ENCODE results near the gene EDN3.
"Not testable (repeated sequence)": the region's sequence is repeated elsewhere in the genome, so short reads cannot be mapped to it uniquely, and the experiment has no call there.

EDN3 gene

GRCh38 chr20:59334651-59335300 lies 34.4 kb downstream of the EDN3 start:
- no peak for DNase-seq (ENCODE audit: low read depth in 1 of 2, low spot score in 1 of 2)

DNA sequence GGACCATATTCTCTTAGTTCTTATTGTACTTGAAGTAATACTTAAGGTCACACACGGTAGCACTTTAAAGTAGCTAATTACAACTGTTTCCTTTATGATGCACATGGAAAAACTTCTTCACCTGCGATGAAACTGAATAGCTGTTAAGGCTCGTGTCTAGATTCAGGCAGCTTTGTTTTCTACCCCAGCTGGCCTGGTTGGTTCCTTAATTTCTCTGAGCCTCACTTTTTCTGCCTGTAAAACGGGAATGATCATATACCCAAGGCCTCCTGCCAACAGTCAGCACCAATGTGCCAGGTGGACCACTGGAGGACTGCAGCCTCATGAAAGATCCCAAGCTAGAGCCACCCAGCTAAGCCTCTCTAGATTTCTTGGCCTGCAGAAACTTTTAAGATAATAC lies 35.0 kb downstream of the EDN3 start:
- no peak for DNase-seq (ENCODE audit: low read depth in 1 of 2, low spot score in 1 of 2)

- DNase-seq (ENCODE audit: low read depth in 1 of 2, low spot score in 1 of 2), result no peak
These were observed 36.1 kb downstream of the EDN3 start for GRCh38 chr20:59336540-59336939.

- not testable (repeated sequence) for DNase-seq (ENCODE audit: low read depth in 1 of 2, low spot score in 1 of 2)
These were observed 38.0 kb downstream of the EDN3 start for GRCh38 chr20:59338444-59338843.

DNA sequence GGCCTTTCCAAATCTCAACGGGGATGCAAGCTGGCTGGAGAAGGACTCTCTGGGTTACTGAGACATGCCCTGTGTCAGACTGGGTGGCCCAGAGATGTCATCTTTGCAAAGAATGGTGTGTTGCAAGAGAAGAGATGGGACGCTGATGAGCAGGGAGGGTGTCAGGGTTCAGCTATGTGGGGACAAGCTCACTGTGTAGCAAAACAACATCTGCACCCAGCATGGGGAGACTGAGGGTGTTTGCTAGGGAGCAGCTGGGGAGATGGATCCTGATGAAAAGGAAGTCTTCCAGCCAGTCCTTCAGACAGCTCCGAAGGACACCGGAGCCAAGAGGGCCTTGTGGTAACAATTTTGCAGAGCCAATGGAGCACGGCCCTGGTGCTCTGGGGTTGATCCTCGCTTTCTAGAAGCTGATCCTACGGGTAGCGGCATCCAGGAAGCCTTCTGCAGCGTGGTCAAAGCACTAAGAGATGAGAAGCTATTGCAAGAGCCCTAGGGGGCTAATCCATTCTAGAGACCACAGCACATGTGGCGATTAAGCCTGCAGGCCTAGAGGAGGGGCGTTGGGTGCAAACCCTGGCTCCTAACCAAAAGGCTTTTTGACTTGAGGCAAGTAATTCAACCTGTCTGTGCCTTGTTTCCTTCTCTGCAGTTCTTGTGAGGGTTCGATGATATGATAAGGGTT lies 39.9 kb downstream of the EDN3 start:
- no peak for DNase-seq (ENCODE audit: low read depth in 1 of 2, low spot score in 1 of 2)

DNA sequence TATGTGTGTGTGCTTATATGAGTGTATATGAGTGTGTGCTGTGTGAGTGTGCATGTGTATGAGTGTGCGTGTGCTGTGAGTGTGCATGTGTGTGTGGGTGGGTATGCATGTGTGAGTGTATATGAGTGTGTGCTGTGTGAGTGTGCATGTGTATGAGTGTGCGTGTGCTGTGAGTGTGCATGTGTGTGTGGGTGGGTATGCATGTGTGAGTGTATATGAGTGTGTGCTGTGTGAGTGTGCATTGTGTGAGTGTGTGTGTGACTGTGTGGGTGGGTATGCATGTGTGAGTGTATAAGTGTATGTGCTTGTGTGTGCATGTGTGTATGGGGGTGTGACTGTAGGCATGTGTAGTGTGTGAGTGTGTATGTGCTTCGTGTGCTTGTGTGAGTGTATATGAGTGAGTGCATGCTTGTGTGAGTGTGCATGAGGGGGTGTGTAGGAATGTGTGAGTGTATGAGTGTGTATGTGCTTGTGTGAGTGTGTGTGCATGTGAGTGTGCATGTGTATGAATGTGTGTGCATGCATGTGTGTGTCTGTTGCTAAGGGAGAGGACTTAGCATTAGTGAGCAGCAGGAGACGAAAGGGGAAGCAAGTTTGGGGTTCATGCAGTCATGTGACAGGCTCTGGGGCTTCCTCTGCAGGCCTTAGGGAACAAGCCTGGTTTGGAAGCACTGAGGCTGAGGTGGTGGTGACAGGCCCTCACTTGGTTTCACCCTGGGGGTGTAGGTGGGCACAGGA lies 41.0 kb downstream of the EDN3 start:
- DNase-seq (ENCODE audit: low read depth in 1 of 2, low spot score in 1 of 2), result not testable (repeated sequence)

- DNase-seq (ENCODE audit: low read depth in 1 of 2, low spot score in 1 of 2), result no peak
These were observed 41.9 kb downstream of the EDN3 start for GRCh38 chr20:59342023-59342957.

DNA sequence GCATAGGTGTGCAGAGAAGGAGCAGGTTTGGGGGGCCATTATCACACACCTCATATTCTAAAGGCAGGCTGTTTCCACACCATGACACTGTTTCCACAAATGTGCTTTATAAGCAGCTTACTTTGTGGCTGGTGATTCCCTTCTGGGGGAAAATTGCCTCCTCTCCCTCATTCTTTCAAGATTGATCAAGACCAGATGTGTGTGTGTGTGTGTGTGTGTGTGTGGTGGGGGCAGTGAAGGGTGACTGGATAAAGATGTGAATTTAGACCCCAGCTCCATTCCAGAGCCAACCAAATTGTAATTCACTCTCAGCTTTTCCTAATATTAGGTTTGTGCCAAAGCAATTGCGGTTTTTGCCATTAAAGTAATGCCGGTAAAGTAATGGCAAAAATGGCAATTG lies 45.6 kb downstream of the EDN3 start:
- no peak for DNase-seq (ENCODE audit: low read depth in 1 of 2, low spot score in 1 of 2)

GRCh38 chr20:59349277-59349676 lies 48.9 kb downstream of the EDN3 start:
- no peak for DNase-seq (ENCODE audit: low read depth in 1 of 2, low spot score in 1 of 2)

GRCh38 chr20:59350330-59351156 lies 50.1 kb downstream of the EDN3 start:
- no peak for DNase-seq (ENCODE audit: low read depth in 1 of 2, low spot score in 1 of 2)

DNA sequence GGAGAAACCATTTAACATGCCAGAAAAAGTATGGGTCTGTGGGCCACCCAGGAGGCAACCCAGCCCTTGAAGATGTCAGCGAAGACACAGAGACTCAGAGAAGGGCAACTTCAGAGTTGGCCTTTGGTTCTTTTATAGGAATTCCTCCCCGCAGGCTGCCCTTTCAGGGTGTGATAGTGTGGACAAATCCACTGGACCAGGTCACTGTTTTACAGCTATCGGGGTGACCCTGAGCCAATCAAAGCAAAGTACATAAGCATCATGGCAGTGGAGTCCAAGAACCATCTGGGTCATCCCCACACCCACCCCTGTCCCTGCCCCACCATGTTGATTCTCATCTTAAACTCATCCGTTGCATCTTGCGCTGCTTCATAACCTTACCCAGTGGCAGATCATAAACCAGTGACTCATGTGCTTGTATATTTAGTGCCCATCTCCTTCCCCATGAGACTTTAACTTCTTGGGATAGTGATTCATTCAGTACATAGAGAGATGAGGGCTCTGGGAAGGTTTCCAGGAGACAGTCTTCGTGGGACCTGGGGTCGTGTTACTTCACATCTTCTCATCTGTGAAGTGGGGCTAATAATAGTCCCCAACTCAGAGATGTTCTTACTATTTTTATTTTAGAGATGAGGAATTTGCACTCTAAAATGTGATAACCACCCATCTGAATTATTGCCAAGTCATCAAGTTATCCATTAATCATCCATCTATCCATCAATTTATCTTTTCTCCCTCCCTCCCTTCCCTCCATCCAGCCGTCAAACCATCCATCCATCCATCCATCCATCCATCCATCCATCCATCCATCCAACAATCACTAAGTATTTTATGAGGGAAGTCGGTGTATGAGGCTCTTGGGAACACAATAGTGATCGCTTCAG lies 51.0 kb downstream of the EDN3 start:
- no peak for DNase-seq (ENCODE audit: low read depth in 1 of 2, low spot score in 1 of 2)

DNA sequence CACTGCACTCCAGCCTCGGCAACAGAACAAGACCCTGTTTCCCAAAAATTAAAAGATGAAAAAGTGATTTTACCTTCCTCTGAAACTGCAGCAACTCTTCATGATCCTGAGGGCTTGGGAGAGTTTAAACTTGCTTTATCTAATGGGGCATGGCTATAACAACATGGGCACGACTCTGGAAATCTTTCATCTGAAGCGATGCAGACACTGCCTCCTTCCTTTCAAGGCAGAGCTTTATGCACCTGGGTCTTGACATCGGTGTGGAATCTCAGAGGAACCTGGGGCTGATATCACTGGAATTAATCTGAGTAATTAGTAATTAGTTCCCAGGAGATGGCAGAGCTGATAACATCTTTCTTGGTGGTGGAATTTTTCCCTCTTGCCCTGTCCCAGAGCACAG lies 52.1 kb downstream of the EDN3 start:
- no peak for DNase-seq (ENCODE audit: low read depth in 1 of 2, low spot score in 1 of 2)

DNA sequence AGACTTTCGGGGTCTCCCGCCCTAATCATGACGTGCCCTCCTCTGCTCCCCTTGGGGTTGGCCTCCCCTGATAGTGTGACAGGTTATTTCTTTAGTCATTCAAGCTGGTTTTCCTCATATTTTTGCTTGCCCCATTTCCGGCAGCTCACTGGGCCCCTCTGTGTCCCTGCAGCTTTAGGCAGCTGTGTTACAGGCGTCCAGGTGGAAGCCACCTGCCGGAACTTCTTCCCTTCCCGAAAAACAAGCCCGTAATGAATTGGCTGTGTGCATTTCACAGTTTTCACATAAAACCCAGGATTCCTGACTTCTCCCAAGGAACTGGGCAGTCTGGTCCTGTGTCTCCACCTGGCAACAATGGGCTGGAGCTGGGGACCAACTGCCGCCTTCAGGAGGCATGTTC lies 52.6 kb downstream of the EDN3 start:
- DNase-seq (ENCODE audit: low read depth in 1 of 2, low spot score in 1 of 2), result no peak

DNA sequence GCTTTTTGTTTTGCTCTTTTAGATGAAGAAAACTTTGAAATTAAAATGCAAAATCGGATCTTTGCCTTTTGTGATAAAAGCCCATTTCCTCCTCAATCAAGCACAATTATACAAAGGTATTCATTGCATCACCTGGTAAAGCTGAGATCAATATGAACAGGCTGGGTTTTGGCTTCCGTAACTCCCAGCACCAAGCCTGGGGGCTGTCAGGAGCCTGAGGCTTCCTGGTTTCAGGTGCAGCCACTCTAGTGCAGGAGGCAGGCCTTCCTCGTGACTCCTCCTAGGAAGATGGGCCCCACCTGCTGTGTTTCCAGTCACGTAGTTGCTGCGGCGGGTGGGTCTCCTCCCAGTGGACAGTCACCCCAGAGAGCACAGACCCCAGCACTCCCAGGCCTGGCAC lies 54.0 kb downstream of the EDN3 start:
- no peak for DNase-seq (ENCODE audit: low read depth in 1 of 2, low spot score in 1 of 2)

DNA sequence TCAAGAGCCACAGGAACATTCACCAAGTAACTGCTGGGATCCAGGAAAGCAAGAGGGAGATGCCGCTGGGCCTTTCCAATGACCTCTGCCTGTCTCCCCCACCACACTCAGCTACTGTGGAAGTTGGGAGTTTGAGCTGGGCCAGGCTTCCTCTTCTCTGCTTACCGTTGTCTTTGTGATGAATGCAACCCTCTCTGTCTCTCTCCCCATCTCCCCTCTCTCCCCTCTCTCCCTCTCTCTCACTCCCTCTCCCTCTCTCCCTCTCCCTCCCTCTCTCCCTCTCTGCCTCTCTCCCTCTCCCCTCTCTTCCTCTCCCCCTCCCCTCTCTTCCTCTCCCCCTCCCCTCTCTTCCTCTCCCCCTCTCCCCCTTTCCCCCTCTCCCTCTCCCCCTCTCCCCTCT lies 54.8 kb downstream of the EDN3 start:
- no peak for DNase-seq (ENCODE audit: low read depth in 1 of 2, low spot score in 1 of 2)

DNA sequence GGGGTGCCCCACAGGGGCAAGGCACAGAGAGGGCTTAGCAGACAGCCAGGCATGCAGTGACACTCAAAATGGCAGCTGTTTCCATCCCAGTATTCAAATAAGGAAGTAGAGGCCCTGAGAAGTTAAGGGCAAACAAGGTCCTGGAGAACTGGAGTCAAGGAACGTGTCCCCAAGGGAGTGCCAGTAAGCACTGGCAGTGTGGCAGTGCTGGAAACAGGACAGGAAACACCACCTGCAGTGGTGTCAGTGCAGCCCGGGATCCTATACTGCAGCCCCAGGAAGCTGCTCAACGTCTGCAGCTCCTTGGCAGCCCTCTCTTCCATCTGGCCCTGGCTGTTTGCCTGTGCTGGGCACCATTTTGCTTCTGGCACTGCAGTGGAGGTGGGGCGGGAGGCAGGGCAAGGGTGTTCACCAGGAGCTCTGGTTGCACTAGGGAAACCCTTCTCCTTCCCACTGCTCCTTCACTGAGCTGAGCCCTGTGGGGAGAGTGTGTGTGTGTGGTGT lies 56.3 kb downstream of the EDN3 start:
- DNase-seq (ENCODE audit: low read depth in 1 of 2, low spot score in 1 of 2), result no peak

GRCh38 chr20:59358793-59359192 lies 58.4 kb downstream of the EDN3 start:
- not testable (repeated sequence) for DNase-seq (ENCODE audit: low read depth in 1 of 2, low spot score in 1 of 2)

DNA sequence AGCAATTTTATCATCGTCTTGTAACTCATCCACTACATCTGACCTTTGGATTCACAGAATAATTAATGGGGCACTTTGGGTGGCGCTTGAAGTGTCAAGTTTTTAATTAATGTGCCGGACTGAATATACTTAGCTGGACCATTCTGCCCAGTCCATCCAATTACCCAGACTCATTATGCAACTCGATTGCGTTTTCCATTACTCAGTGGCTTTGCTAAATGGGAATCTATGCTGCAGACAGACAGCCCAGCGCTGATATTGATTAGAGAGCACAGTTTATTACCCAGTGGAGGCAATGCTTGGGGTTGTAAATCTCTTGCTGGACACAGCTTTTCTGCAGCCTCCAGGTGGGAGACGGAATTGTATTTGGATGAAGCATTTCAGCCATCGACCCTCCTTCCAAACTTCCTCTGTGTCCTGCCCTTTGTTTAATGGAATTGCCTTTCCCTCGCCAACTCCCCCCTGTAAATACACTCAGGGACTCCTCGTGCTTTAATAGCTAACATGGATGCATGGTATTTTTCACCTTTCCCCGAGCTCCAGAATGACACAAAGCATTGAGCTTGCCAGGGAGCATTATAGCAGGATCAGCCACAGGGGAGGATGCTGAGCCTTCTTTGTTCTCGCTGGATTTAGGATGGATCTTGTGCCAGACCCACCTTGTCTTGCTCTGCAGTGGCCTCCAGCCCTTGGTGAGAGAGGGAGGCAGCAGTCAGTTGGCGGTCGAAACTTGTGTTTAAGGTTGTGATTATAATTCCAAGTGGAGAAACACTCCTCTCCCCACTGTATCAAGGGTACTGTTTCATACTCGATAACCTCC lies 59.7 kb downstream of the EDN3 start:
- no peak for DNase-seq (ENCODE audit: low read depth in 1 of 2, low spot score in 1 of 2)
